ENCODE measurements around the gene CDYL2.

The CDYL2 gene

GRCh38 chr16:80604600-80605355 is 199.6 kb downstream of the CDYL2 start:
- in situ Hi-C loops (cut with MboI; ENCODE audit: low sequenced_read_pairs), result no loop called here

DNA sequence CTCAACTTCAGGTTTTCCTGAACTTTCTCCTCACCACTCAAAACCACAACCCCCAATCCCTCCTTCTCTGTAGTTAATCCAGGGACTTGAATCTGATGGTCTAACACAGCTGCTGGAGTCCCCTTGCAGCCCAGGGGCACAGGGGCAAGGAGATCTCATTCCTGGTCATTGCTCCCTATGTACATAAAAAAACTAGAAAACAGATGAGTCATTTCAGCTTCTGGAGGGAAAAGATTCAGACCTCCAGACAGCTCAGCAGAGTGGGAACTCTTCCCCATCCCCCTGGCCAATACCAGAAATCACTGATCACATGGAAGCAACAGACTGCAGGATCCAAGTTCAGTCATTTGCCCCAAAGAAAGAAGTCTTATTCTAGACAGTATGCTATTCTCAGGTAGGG is 201.5 kb downstream of the CDYL2 start:
- in situ Hi-C loops (cut with MboI; ENCODE audit: low sequenced_read_pairs), result no loop called here

DNA sequence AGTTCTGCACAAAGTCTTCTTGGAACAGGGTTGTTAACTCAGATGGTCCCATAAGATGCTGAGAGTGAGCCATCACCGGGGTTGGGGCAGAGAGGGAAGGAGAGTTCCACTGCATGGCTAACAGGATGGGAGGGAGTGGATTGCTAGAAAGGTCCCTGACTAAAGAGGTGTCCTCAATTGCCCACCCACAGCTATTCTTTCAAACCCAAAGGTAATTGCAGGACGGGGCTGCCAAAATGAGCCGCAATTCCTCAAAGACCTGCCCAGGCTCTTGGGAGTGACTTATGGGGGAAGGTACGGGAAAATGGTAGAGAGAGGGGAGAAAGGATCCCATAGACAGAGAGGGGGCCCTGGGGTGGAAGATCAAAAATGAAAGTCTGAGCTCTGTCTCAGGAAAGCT is 203.2 kb downstream of the CDYL2 start:
- in situ Hi-C loops (cut with MboI; ENCODE audit: low sequenced_read_pairs), result no loop called here

GRCh38 chr16:80599466-80599865 is 204.9 kb downstream of the CDYL2 start:
- in situ Hi-C loops (cut with MboI; ENCODE audit: low sequenced_read_pairs), result no loop called here

- in situ Hi-C loops (cut with MboI; ENCODE audit: low sequenced_read_pairs), result no loop called here
These were observed 207.7 kb downstream of the CDYL2 start for GRCh38 chr16:80596507-80597207.

DNA sequence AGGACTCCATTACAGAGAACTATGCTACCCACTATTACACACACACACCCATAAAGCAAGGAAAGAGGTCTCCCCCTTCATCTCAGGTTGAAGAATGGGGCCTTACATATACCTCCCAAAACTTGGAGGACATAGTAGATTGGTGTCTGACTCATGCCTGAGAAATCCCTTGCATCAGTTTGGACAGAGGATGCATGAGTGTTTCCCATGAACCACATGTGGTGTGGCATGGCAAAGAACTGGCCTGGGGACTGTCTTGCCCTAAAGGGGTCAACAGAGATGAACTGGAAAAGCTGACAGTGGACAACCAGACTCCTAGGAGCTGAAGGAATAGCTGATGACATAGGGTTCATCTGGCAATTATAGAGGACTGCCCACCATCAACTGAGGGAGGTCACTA is 209.6 kb downstream of the CDYL2 start:
- in situ Hi-C loops (cut with MboI; ENCODE audit: low sequenced_read_pairs), result no loop called here

DNA sequence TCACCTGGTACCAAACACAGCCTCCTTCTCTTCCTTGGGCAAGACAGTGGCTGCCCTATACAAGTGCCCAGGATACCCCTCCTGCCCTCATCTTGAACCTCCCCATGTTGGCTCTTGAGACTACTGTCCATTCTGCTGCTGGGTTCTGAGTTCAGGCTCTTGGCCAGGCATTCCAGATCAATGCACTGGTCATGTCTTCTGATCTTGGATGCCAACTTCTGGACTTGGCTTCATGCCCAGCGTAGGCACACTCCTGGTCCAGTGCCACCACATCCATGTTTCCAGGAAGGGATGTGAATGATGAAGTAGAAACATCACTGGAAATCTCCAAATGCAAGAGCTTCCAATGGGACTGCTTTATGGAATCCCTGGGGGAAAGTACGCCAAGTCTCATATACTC is 212.1 kb downstream of the CDYL2 start:
- in situ Hi-C loops (cut with MboI; ENCODE audit: low sequenced_read_pairs), result no loop called here

DNA sequence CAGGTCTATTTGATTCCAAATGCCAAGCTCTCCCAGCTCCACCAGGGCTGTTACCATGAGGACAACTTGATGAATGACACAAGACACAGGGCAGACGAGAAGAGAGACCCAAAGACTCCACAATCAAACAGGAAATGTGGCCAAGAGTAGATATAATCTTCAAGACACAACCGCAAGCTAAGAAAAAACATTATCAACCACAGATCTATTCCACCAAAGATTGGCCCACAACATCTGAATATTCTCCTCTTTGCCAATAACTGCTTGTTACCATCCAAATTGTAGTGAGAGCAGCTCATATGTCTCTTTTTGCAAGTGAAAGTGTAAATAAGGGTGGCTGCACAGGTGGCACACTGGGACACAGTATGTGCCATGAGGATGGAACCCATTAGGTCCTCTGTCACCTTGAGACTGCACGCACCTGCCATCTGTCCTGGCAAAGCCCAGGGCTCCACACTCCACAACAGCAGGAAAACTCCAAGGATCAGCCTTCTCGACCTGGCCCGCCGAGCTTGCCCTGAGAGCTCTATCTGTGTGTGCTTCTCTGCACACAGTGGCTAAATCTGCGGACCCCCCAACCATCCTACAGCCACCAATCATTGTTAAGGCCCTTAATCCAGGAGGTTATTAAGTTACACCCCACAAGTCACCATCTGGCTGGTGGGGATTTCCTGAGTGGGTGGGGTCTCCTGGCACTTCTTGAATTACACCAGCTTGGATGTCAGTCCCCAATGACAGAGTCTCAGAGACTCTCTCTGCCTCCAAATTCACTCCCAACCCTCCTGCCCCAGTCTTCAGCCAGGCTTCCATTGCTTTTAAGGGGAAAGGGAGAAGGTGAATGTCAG is 213.1 kb downstream of the CDYL2 start:
- in situ Hi-C loops (cut with MboI; ENCODE audit: low sequenced_read_pairs), result no loop called here

DNA sequence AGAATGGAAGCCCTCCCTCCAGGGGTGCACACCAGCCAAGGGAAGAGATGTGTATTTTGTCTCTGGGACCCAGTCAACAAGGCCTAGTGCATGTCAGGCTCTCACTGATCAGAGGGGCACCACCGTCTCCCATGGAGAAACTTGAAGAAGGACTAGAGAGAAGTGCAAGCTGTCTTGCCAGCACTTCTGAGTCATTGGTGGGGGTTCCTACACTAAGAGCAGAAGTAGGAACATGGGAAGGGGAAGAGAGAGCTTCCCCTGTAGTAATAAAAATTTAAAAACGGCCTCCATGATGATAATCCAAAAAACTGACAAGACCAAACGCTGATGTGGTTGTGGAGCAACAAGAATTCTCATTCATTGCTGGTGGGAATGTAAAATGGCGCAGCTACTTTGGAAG is 217.3 kb downstream of the CDYL2 start:
- in situ Hi-C loops (cut with MboI; ENCODE audit: low sequenced_read_pairs), result no loop called here

- in situ Hi-C loops (cut with MboI; ENCODE audit: low sequenced_read_pairs), result no loop called here
These were observed 217.9 kb downstream of the CDYL2 start for GRCh38 chr16:80586476-80586875.

- in situ Hi-C loops (cut with MboI; ENCODE audit: low sequenced_read_pairs), result no loop called here
These were observed 218.6 kb downstream of the CDYL2 start for GRCh38 chr16:80585764-80586163.

DNA sequence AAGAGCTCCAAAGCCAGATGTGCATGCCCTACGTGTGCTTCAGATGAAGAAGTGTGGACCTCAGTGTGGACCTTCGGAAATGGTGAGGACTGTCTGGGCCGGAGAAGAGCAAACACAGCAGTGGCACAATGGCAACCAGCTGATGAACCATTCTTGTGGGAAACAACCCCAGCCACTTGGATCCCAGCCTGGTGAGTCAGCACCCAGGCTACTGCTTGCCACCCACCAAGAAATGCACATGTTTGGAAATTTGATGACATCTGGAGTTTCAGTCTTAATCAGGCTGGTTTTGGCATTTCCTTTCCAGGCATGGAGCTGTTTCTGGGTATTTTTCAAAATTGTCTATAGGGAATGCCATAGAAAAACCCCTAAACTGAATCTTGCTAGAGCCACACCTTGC is 220.9 kb downstream of the CDYL2 start:
- in situ Hi-C loops (cut with MboI; ENCODE audit: low sequenced_read_pairs), result no loop called here

DNA sequence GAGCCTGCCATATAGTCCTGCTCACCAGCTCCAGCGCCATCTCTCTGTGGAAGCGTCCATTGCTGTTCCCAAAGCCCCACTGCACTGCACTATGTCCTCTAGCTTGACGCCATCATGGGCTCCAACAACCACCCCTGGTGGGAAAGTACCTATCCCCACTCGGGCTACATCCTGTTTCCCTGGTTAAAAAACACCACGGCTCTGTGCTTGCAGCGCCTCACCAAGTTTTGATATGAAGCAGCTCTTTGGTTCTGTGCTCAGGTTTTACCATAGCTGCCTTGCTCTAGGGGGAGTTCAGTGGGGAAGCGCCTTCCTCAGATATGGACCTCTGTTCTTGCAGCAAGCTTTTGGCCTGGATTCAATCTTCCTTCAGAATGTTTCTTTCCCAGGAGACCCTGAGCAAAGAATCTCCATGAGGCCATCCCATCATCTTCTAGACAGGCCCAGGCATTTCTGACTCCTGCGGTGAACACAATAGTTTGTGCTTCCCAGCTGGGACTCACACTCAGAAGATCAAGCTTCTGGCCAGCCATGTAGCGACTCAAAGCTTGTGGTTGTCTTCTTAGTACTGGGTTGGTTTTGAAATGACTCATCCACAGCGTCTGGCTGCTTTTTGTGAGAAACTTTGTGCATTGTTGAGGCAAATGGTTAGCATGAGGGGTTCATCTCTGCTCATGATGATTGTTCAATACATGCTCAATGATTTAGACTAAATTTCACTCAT is 224.1 kb downstream of the CDYL2 start:
- in situ Hi-C loops (cut with MboI; ENCODE audit: low sequenced_read_pairs), result no loop called here

DNA sequence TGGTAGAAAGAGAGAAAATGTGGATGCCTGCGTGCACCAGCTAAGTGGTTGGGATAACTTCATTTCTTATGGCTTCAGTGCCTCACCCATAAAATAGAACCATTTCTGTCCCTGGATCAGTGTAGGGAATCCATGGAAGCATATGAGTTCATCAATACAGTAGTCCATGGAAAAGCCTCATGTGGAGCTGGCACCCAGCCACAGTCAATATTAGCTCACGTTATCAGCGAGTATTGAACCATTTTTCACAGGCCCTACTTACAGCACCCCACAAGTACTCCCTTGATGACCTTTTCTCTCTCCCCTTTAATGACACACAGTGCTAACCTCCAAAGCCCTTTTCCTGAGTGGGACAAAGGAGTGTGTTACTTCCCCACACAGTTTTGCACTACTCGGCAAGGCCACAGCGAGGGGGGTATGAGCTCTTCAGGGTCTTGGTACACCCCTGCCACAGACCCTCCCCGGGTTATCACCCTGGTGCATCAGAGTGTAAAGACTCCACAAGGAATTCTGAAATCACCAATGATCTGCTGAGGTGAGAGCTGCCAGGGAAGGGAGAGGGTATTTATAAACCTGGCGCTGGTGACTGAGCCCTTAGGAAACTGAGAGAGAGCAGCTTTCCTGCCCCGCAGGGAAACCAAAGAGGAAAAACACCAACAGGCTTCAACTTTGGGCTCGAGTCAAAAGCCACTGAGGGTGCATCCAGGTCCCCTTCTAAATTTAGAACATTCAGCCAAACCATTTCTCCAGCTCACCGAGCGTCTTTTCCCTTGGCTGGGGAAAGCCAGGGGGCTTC is 226.7 kb downstream of the CDYL2 start:
- in situ Hi-C loops (cut with MboI; ENCODE audit: low sequenced_read_pairs), result no loop called here

GRCh38 chr16:80576343-80576912 is 228.0 kb downstream of the CDYL2 start:
- in situ Hi-C loops (cut with MboI; ENCODE audit: low sequenced_read_pairs), result no loop called here

- in situ Hi-C loops (cut with MboI; ENCODE audit: low sequenced_read_pairs), result no loop called here
These were observed 230.7 kb downstream of the CDYL2 start for GRCh38 chr16:80573700-80574120.

DNA sequence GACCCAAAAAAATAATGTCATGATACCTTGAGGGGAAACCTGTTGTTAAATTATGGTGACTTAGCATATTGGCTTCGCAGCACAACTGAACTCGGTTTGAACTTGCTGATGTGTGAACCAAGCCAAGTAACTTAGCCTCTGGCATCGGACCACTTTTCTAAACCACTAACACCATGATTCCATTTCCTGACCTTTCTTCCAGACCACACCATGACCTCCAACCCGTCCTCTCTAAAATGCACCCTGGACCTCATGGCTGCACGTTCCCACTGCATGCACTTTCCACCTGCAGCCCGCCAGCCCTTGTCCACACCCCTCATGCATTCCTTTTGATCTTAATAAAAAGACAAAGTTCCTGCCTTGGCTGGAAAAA is 234.3 kb downstream of the CDYL2 start:
- in situ Hi-C loops (cut with MboI; ENCODE audit: low sequenced_read_pairs), result no loop called here

GRCh38 chr16:80569440-80570105 is 234.8 kb downstream of the CDYL2 start:
- in situ Hi-C loops (cut with MboI; ENCODE audit: low sequenced_read_pairs), result no loop called here

DNA sequence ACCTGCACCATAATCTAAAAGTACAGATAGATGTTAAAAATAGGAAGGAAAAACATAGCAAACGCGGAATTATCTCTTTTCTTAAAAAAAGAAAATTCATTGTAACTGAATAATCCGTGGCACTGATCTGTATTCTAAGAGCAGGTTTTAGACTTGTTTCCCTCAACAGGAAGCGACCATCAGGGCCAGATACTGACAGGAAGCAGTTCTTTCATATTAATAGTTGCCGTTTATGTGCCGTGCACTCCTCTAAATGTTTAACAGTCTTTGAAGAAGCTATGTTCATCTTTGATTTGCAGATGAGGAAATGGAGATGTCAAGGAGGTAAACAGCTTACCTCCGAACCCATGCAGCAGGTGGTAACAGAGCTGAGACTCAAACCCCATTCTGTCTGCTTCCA is 240.0 kb downstream of the CDYL2 start:
- in situ Hi-C loops (cut with MboI; ENCODE audit: low sequenced_read_pairs), result no loop called here
